ENCODE data around the gene INVS.

Gene INVS

GRCh38 chr9:100306283-100306682, 207.2 kb downstream of the INVS start:
- TF ChIP-seq CTCF (conservative IDR thresholded peaks at IDR 0.05) (no peak), ZFX (IDR thresholded peaks at IDR 0.05) (no peak)
- H3K27ac ChIP-seq: no peak overlapping the region

GRCh38 chr9:100307080-100307479, 208.0 kb downstream of the INVS start:
- no peak for TF ChIP-seq CTCF (conservative IDR thresholded peaks at IDR 0.05)
- TF ChIP-seq ZFX (IDR thresholded peaks at IDR 0.05): no peak
- H3K27ac ChIP-seq: no peak overlapping the region

- TF ChIP-seq CTCF (conservative IDR thresholded peaks at IDR 0.05) (no peak), ZFX (IDR thresholded peaks at IDR 0.05) (no peak)
- no peak overlapping the region for H3K27ac ChIP-seq
Measured at GRCh38 chr9:100308965-100309564, 210.0 kb downstream of the INVS start.

GRCh38 chr9:100309992-100310391, 210.9 kb downstream of the INVS start:
- H3K27ac ChIP-seq: no peak overlapping the region
- no peak for TF ChIP-seq ZFX (IDR thresholded peaks at IDR 0.05)
- TF ChIP-seq CTCF (conservative IDR thresholded peaks at IDR 0.05): no peak

- TF ChIP-seq ZFX (IDR thresholded peaks at IDR 0.05) (no peak), CTCF (conservative IDR thresholded peaks at IDR 0.05) (no peak)
- H3K27ac ChIP-seq: no peak overlapping the region
Measured at GRCh38 chr9:100315561-100315960, 216.5 kb downstream of the INVS start.

- TF ChIP-seq ZFX (IDR thresholded peaks at IDR 0.05): no peak
- no peak overlapping the region for H3K27ac ChIP-seq
Measured at GRCh38 chr9:100317706-100318105, 218.7 kb downstream of the INVS start.

GRCh38 chr9:100322954-100323536, 224.0 kb downstream of the INVS start:
- TF ChIP-seq ZFX (IDR thresholded peaks at IDR 0.05) (no peak), CTCF (conservative IDR thresholded peaks at IDR 0.05) (peak; percentile 89)
- H3K27ac ChIP-seq: no peak overlapping the region
